ENCODE measurements around the gene KLC1. TPM values are rescaled to one million over a fixed set of nuclear protein-coding genes. Genes with fewer than 3 reads are reported as not detected.

KLC1 gene
- polyA plus RNA-seq, 1 donor = 118 TPM

DNA sequence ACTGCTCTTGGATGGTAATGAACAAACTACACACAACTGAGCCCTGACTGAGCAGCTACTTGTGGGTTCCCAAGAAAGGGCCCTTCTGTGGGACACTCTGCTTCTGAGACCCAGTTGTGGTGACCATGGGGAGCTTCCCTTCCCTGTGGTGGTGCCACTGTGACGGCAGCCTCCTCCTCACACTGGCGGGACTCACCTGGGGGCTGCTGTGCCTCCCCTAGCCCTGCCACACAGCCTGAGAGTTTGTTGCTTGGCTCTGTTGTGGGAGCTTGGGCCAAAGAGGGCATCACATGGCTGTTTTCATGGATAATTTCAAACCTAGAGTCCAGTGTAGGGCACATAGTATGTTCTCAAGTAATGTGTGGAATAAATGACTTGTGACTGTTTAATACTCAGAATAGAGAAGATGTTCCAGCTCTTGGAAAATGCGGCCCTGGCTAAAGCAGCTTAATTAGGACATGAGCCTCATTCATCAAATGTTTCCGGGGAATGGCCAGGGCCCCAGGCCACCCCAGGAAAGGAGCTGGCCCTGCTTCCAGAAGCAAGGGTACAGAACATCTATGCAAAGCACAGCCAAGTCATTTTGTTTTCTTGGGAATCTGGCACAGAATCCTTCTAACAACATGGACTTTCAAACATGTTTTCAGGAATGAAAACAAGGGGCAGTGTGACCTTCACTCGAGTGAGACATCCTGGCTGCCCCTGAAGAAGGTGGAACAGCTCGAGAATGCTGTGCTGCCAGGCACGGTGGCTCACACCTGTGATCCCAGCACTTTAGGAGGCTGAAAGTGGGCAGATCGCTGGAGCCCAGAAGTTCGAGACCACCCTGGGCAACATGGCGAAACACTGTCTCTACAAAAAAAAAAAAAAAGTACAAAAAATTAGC, 107.8 kb downstream of the KLC1 start:
- DNase-seq = no peak

DNA sequence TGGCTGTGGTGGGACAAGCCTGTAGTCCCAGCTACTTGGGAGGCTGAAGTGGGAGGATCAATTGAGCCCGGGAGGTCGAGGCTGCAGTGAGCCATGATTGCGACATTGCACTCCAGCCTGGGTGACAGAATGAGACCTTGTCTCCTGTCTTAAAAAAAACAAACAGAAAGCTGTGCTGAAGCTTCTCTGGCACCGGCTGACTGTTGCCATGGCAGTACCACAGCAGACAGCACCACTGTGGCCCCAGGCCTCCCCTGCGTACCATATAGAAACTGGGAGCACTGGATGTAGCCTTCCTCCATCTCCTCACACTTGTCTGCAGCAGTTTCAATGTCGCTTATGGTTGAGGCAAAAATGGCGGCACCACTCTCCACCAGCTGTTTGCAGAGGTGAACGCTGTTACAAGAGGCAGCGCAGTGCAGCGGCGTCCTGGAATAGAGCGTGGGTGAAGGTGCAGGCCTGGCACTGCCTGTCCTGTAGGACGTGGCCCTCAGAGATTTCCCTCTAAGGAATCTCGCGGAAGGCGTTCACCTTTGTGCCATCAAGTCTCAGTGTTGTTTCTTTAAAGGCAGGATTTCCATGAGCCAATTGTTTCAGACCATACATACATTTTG, 108.5 kb downstream of the KLC1 start:
- no peak for DNase-seq

- no peak for DNase-seq
These were observed 109.2 kb downstream of the KLC1 start for GRCh38 chr14:103738166-103738565.

DNA sequence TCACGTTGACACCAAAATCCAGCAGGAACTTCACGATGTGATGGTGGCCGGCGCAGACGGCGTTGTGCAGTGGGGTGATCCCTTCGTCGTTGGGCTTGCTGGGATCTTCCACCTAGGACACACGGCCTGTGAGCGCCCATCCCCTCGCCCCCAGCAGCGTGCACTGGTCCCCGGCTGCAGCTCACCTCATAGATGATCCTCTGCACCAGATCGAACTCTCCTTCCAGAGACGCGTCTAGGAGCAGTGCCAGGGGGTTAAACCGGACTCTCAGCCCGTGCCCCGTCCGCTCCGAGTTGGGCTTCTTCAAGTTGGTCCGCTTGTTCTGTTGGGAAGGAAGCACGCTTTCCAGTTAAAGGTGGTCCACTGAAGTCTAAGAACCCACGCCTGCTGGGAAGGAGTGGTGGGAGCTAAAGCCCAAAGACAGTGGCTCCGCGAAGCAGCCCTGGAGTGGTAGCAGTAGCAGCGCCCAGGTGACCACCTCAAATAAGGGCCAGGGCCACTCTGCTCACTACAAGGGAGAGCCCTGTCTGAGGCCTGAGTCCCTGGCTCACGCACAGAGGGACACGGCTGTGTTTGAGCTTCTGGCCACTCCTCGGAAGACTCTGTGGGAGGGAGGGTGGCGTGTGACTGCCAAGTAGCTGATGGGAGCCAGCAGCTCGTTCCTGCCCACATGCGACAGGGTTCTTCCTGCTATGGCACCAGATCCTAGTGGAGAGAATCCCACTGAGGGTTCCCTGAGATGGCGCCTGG, 109.9 kb downstream of the KLC1 start:
- DNase-seq = no peak

DNA sequence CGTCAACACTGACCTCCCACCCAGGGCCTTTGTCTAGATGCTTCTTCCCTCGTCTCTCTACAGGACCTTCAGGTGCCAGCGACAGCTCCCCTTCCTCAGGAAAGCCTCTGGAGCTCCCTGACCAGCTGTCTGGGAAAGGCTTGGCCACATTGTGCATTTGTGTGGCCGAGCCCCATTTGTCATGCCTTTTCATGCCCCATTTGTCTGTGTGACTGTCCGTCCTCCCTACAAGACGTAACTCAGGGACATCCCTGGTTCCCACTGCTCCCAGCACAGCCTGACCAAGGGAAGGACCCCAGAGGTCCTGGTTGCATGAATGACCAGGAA, 110.4 kb downstream of the KLC1 start:
- DNase-seq = no peak

DNA sequence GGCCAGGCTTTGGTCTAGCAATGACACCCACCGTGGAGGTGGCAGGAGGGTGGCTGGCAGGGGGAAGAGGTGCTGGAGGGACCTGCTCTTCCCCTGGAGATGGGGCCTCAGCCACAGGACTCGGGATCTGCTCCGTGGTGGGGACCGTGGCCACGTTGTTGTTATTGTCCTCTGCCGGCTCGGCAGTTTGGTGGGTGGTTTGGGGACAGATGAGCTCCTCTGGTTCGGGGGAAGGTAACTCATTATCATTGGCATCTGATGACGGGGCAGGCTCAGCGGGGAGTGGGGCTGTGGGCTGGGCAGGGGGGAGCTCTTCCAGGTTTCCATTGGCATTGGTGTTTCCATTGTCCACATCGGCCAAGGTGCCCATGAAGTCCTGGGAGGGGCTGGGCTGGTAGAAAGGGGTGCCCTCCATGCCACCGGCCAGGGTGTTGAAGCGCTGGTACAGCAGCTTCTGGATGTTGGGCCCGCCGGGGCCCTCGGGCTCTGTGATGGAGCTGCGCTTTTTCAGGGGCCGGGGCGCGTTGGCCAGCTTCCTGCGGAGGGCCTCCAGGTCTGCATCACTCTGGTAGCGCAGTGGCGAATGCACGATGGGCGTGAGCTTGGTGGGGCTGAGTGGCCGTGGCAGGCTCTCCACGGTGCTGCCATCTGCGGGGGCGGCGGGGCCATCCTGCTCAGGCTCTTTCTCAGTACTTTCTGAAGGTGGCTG, 110.9 kb downstream of the KLC1 start:
- no peak for DNase-seq

- DNase-seq = no peak
These were observed 112.1 kb downstream of the KLC1 start for GRCh38 chr14:103740991-103741689.

DNA sequence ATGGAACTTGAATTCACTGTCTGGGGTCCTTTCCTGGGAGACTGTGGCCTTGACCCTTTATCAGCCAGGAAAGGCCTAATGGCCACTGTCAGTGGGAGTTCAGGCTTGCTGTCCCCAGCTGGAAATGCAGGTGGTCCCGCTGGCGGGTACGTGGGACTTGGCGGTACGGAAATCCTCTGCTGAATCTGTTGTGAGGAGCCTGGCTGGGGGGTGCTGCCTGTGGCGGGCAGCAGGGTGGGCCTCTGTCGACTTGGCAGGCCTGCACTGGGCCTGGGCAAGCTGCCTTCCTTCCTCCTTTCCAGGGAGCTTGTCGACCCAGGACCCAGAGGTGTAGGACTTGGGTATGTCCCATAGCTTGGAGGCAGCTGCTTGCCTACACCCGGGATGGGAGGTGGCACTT, 112.9 kb downstream of the KLC1 start:
- no peak for DNase-seq

DNA sequence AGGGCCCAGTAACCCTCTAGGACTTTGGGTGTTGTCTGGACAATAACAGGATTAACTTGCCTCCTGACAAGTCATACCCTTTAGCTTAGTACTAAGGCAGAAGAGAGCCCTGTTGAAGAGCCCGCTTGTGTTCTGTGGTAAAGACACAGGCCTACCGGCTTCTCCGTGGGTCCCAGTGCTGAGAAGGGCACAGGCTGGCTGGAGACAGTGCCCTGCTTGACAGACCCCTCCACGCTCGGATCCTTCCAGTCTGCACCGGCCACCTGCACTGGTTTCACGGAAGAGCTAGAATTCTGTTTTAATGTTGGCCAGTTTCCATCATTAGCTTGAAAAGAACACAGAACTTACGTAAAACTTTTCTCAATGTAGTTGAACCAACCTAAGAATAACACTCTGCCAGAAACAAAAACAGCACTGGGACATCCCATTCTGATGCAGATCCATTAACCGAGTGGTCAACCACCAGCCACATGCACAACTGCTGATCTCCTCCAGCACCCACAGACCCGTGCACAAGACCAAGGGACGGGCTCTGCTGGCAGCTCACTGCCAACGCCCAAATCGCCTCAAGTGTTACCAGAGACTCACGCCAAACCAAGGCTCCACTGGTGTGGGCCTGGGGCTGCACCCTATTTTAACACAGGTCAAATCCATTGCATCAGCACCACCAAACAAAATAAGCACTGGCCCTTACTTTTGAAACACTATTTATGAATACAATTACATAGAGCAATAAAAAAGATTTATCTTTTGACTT, 113.7 kb downstream of the KLC1 start:
- DNase-seq = no peak

DNA sequence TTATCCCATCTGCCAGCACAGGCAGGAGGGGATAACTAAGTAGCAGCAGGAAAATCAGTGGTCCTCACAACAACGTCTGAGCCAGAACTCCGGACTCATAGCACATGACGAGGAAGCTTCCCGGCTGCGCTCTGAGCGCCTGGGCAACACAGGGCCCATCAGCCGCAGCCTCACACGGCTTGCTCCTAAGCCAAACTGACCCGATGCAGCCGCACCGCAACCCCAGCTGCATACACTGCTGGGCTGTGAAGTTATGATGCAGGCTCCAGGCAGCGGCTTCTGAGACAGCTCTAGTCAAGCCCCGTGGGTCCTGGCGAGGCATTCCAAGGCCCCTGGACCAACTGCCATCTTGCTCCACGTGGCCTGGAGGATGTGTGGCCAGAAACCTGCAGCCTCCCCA, 114.7 kb downstream of the KLC1 start:
- DNase-seq = no peak

- DNase-seq = no peak
These were observed 115.8 kb downstream of the KLC1 start for GRCh38 chr14:103744621-103745395.

DNA sequence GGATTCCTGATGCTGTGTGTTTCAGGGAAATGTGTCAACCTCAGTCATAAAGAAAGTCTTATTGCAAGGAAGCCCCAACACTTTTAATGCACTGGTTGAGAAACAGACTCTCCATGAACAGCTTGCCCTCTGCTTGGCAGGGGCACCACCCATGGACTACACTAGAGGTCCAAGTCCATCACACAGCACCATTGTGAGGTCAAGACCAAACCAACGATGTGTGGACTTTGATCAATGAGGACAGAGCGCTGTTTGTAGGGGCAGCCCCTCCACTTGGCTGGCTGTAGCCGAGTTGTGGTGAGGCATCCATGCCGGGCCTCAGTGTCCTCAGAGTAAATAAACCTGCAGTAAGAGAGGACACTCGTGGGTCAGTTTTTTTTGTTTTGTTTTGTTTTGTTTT, 116.4 kb downstream of the KLC1 start:
- no peak for DNase-seq

GRCh38 chr14:103746701-103747100, 117.7 kb downstream of the KLC1 start:
- no peak for DNase-seq

DNA sequence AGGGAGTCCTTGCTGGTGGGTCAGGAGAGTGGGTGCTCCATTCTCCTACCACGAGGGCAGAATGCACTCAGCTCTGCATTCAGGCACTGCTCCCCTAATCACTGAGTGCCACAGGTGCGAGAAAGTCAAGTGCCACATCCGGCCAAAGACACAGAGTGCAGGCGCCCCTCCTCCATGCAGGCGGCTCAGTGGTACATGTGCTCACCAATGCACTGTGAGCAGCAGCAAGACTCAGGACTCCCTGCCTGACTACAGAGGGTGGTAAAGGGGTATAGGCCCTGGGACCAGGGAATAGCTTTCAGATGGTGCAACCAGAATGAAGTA, 119.5 kb downstream of the KLC1 start:
- DNase-seq = no peak

GRCh38 chr14:103749452-103749851, 120.4 kb downstream of the KLC1 start:
- no peak for DNase-seq

- DNase-seq = no peak
These were observed 120.8 kb downstream of the KLC1 start for GRCh38 chr14:103749860-103750259.
